Psoas muscle (tissue), 8 donors: ENCODE measurements around the gene KAT2A. TPM values are rescaled to one million over a fixed set of nuclear protein-coding genes. Genes with fewer than 3 reads are reported as not detected.

Source experiments
- ATAC-seq, 4 donors: fragments of 200-7000 bp; cut with Tn5 transposase; one replicate each; pipeline ENCODE4 v1.9.1; 2020; ENCODE audit warnings: moderate library complexity in 3 of 4, mild to moderate bottlenecking in 2 of 4
- DNase-seq, 2 donors: peaks; one replicate each; pipeline ENCODE4 v3.0.0-alpha.2; 2020
- H3K27ac ChIP-seq: fragments of 200-600 bp; one replicate; pipeline ENCODE4 v1.8.0; 2022
- H3K27me3 ChIP-seq, 3 donors: fragments of 200-600 bp in 1 of 3; one replicate each; pipeline versions ENCODE4 v1.6.1 to v1.8.0; 2013 to 2022; ENCODE audit warnings: low read length in 2 of 3, mild to moderate bottlenecking in 2 of 3, moderate library complexity in 1 of 3; ENCODE audit not compliant: insufficient read depth in 3 of 3
- H3K36me3 ChIP-seq, 2 donors: fragments of 200-600 bp in 1 of 2; one replicate each; pipeline versions ENCODE4 v1.6.1 to v1.8.0; 2013 to 2022; ENCODE audit warnings: low read depth in 1 of 2, mild to moderate bottlenecking in 1 of 2, moderate library complexity in 1 of 2; ENCODE audit not compliant: insufficient read depth in 1 of 2
- H3K4me1 ChIP-seq: fragments of 200-600 bp; one replicate; pipeline ENCODE4 v1.8.0; 2022
- H3K4me3 ChIP-seq: fragments of 200-600 bp; one replicate; pipeline ENCODE4 v1.8.0; 2022; ENCODE audit warnings: mild to moderate bottlenecking
- H3K9me3 ChIP-seq: fragments of 200-600 bp; one replicate; pipeline ENCODE4 v1.8.0; 2022
- WGBS, 3 donors: extraction: QIAGEN DNeasy Blood & Tissue Kit; methylation state at CpG; one replicate each; pipeline versions ENCODE4 v1.1.6 to v1.1.7; 2013; 5-methylcytosine and 5-hydroxymethylcytosine counted together
- intact Hi-C, 2 donors: fragments of 100-400 bp; cut with DNase I; formaldehyde crosslinking; loops; one replicate each; pipeline versions ENCODE4 v1.11.0 to v1.14.2; 2022
- polyA plus RNA-seq, 3 donors: library from polyadenylated mRNA; stranded (reverse); fragments of 200-250 nt; gene quantifications; one replicate each; pipeline ENCODE4 v1.2.3, GENCODE V29; 2013
- total RNA-seq, 4 donors: library from RNA; stranded (reverse); fragmentation: NEBNext Ultra II Directional in 2 of 4; extraction: Animal tissue kit (Norgen Biotek cat#: 25700) in 2 of 4; gene quantifications; one replicate each; pipeline versions ENCODE4 v1.2.1 to v1.2.4, GENCODE V29; 2021 to 2023
- TF ChIP-seq, protein P1 (sequence below): fragments of 200-600 bp; IDR thresholded peaks from one replicate; pipeline ENCODE4 v1.8.0; 2022; ENCODE audit warnings: antibody characterized with exemption
- donor health status: healthy with polysubstance abuse.
- donor health status: DM: no; HTN: no; CAD: no; lungs with moderate emphysema.
- donor health status: Bipolar disorder and iron deficiency.
- donor health status: healthy.
- donor health status: DM: yes; HTN: yes; CAD: no.
- donor health status: DM: no; HTN: no; CAD: no.
- donor health status: DM: no; HTN: no; CAD: no.
- donor health status: DM: yes; HTN: yes; CAD: no.

Gene KAT2A
- total and polyA plus RNA-seq, 7 donors: 12.3 to 35.3 (median 20.9) TPM

DNA sequence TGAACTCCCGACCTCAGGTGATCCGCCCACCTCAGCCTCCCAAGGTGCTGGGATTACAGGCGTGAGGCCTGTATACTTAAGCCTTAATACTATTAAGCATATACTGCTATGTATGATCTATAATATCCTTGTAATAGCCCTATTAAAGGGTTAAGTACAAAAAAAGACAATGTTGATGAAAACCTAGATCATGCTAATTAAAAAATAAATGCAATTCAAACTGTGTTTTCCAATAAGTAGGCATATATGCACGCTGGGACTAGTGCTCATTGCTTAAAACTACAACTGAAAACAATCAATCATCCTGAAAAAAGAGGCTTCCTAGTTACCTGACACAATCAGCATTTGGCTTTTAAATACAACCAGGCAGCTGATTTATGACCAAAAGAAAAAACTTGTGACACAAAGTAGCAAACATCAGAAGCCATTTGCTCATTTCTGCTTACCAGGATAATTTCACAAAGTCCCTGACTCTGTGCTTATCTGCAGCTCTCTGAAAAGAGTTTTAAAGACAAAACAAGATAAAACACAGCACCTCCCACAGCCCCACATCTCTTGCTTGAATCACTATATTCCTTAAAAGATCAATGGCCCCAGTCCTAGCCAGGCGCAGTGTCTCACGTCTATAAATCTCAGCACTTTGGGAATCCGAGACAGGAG, 34.0 kb downstream of the KAT2A start:
- WGBS, 3 donors: 76 to 82% (median 77%) methylated on average over 7 of the region's 7 CpGs
- ATAC-seq: no peak

DNA sequence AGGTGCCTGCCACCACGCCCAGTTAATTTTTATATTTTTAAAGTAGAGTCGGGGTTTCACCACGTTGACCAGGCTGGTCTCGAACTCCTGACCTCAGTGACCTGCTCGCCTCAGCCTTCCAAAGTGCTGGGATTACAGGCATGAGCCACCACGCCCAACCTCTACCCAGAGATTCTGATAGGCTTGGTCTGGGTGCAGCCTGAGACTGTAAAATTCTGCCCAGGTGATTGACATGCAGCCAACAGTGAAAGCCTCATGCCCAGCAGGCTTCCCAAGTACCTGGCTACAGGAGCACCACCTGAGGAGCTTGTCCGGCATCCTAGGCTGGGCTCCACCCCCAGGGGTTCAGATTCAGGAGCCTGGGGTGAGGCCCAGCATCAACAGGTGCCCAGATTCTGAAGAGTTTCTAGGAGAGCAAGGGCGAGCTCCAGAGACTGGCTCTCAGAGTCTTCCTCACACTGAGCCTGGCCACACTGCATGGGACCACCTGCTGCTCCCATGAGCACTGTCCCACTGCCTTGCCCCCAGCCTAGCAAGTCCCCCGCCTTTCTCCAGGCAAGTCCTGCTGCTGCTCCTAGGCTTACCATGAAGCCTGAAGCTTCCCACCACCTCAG, 39.5 kb downstream of the KAT2A start:
- TF ChIP-seq, protein P1, sequence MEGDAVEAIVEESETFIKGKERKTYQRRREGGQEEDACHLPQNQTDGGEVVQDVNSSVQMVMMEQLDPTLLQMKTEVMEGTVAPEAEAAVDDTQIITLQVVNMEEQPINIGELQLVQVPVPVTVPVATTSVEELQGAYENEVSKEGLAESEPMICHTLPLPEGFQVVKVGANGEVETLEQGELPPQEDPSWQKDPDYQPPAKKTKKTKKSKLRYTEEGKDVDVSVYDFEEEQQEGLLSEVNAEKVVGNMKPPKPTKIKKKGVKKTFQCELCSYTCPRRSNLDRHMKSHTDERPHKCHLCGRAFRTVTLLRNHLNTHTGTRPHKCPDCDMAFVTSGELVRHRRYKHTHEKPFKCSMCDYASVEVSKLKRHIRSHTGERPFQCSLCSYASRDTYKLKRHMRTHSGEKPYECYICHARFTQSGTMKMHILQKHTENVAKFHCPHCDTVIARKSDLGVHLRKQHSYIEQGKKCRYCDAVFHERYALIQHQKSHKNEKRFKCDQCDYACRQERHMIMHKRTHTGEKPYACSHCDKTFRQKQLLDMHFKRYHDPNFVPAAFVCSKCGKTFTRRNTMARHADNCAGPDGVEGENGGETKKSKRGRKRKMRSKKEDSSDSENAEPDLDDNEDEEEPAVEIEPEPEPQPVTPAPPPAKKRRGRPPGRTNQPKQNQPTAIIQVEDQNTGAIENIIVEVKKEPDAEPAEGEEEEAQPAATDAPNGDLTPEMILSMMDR: no peak
- no peaks in the 10 kb centered on the region for H3K27me3 ChIP-seq
- no peak overlapping the region for H3K27ac ChIP-seq
- 88 to 90% (median 90%) methylated on average over 9 of the region's 9 CpGs for WGBS, 3 donors
- peaks cover 19% of the 10 kb centered on the region for H3K4me1 ChIP-seq
- ATAC-seq (no peak), DNase-seq (no peak)
- H3K36me3 ChIP-seq: no peaks in the 10 kb centered on the region
- H3K9me3 ChIP-seq: no peaks in the 10 kb centered on the region
- intact Hi-C loops: no loop called here
- H3K4me3 ChIP-seq: no peak overlapping the region

More for the DNA sequence above, 34.0 kb downstream of the KAT2A start:
- no peaks in the 10 kb centered on the region for H3K27me3 ChIP-seq
- no peaks in the 10 kb centered on the region for H3K4me1 ChIP-seq
- H3K9me3 ChIP-seq: no peaks in the 10 kb centered on the region
- H3K4me3 ChIP-seq: no peak overlapping the region
- no peak for DNase-seq
- no peak overlapping the region for H3K27ac ChIP-seq
- no peaks in the 10 kb centered on the region for H3K36me3 ChIP-seq
- TF ChIP-seq, protein P1: no peak
- intact Hi-C loops: no loop called here

DNA sequence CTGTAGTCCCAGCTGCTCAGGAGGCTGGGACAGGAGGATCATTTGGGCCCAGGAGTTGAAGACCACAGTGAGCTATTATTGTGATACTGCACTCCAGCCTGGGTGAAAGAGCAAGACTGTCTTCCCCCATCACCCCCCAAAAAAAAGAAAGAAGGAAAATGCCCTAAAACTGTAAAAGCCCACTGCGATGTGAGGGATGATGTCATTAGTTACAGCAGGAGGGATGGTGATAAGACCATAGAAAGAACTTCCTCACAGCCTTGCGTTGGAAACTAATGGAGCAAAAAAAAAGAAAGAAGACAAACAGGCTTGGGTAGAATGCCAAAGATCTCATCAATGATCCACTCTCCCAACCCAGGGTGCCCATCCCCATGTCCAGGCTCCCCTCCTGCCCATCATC, 41.6 kb downstream of the KAT2A start:
- intact Hi-C loops: no loop called here
- DNase-seq (no peak), ATAC-seq (no peak)
- no peaks in the 10 kb centered on the region for H3K9me3 ChIP-seq
- H3K4me1 ChIP-seq: peaks cover 19% of the 10 kb centered on the region
- WGBS, 3 donors: 82 to 98% (median 98%) methylated on average over 2 of the region's 2 CpGs
- TF ChIP-seq, protein P1: no peak
- H3K4me3 ChIP-seq: no peak overlapping the region
- no peak overlapping the region for H3K27ac ChIP-seq
- H3K36me3 ChIP-seq: no peaks in the 10 kb centered on the region
- no peaks in the 10 kb centered on the region for H3K27me3 ChIP-seq

DNA sequence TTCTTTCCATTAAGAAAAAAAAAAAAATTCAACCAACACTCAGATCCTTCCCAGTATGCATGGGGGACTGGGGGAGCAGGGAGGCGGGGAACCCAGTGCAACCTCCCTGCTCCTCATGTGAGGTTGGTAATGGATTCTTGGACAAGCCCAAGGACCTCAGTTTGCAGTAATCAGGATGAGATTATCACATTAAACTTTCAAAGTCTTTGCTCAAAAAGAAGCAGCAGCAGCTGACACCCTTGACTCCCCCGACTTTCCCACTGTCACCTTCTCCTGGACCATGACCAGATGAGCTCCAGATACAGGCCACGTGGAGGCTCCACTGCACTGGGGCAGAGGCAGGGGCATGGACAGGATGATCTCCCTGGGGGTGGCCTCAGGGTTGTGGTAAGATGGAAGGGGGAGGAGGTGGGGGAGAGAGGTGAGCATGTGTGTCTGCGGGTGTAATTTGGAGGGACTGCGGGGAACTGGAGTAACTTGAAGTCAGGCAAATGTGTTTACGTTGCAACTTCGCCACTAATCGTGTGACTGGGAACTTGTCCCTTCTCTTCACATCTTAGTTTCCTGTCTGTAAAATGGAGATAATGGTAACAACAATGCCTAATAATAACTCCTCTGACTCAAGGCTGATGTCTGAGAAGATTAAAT, 42.6 kb downstream of the KAT2A start:
- Histone ChIP-seq H3K4me1 (peaks cover 19% of the 10 kb centered on the region), H3K27me3 (no peaks in the 10 kb centered on the region), H3K9me3 (no peaks in the 10 kb centered on the region), H3K27ac (no peak overlapping the region), H3K36me3 (no peaks in the 10 kb centered on the region), H3K4me3 (no peak overlapping the region)
- 57 to 63% (median 59%) methylated on average over 8 of the region's 8 CpGs for WGBS, 3 donors
- intact Hi-C loops: no loop called here
- DNase-seq (no peak), ATAC-seq (no peak)
- TF ChIP-seq, protein P1: no peak
